NOMO-1 treated with DMSO at 0.1 percent for 48 hours (cell line): ENCODE measurements around the gene CTAGE6.
A peak's percentile ranks its signal among the peaks of the same experiment; 100 is the strongest.
"Not testable (repeated sequence)": the region's sequence is repeated elsewhere in the genome, so short reads cannot be mapped to it uniquely, and the experiment has no call there.

ENCODE experiments used
- DNase-seq: peaks from one replicate; lab custom pipeline; 2025; ENCODE audit not compliant: unreplicated experiment; lab: John Stamatoyannopoulos, UW

The CTAGE6 gene, protein sequence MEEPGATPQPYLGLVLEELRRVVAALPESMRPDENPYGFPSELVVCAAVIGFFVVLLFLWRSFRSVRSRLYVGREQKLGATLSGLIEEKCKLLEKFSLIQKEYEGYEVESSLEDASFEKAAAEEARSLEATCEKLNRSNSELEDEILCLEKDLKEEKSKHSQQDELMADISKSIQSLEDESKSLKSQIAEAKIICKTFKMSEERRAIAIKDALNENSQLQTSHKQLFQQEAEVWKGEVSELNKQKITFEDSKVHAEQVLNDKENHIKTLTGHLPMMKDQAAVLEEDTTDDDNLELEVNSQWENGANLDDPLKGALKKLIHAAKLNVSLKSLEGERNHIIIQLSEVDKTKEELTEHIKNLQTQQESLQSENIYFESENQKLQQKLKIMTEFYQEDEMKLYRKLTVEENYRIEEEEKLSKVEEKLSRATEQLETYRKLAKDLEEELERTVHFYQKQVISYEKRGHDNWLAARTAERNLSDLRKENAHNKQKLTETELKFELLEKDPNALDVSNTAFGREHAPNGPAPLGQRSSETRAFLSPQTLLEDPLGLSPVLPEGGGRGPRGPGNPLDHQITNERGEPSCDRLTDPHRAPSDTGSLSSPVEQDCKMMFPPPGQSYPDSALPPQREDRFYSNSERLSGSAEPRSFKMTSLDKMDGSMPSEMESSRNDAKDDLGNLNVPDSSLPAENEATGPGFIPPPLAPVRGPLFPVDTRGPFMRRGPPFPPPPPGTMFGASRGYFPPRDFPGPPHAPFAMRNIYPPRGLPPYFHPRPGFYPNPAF

DNA sequence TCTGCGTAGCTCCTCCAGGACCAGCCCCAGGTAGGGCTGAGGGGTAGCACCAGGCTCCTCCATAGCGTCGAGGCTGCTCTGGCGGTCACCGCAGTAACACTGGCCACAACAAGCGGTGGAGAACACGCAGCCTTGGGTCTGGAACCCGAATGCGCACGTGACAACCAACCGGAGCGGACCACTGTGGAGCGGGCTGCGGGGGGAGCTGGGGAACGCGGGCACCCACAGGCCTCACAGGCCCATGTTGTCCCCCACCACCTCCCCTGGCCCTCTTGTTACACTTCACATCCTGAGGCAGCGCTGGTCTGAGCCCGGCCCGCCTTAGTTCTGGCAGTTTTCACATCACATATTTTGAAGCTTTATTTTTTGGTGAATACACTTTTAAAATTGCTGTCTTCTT is at the start of gene CTAGE6:
Gene CTAGE6 (minus strand): TSS at position 101 of the 400 bp plus-strand sequence. CDS start 38 bp downstream, at position 63.
- not testable (repeated sequence) for DNase-seq

DNA sequence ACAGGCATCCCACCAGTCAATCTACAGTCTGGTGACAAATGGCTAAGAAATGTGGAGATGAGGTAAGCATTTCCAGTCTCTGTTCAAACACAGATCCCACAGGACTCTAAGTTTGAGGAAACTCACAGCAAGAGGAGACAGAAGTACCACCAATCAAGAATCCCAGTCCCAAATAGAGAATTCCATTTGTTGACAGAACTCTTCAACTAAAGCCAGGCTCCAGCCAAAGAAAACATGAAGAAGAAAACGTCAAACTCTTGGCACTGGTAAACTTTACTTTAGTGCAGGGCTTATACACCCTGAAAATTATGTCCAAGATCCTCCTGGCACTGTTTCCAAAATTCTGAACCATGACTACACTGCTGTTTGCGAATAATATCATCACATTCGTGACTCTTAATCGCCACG is 49.2 kb upstream of the CTAGE6 start:
- not testable (repeated sequence) for DNase-seq

DNA sequence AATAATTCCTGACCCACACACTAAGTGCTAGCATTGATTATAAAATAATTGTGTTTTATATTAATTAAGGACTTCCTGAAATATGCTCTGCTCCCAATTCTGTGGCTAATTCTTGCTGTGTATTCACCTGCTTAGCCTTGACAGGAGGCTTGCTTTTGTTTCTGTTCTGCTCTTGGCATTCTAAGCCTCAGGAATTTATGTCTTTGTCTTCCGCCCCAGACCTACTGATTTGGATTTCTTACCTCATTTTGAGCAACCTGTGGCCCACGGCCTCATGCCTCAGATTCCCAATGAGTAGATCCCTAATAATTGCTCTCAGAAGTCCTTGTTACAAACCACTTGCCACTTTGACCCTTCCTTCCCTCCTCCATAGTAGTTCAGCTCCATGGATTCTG is 40.4 kb upstream of the CTAGE6 start:
- not testable (repeated sequence) for DNase-seq

DNA sequence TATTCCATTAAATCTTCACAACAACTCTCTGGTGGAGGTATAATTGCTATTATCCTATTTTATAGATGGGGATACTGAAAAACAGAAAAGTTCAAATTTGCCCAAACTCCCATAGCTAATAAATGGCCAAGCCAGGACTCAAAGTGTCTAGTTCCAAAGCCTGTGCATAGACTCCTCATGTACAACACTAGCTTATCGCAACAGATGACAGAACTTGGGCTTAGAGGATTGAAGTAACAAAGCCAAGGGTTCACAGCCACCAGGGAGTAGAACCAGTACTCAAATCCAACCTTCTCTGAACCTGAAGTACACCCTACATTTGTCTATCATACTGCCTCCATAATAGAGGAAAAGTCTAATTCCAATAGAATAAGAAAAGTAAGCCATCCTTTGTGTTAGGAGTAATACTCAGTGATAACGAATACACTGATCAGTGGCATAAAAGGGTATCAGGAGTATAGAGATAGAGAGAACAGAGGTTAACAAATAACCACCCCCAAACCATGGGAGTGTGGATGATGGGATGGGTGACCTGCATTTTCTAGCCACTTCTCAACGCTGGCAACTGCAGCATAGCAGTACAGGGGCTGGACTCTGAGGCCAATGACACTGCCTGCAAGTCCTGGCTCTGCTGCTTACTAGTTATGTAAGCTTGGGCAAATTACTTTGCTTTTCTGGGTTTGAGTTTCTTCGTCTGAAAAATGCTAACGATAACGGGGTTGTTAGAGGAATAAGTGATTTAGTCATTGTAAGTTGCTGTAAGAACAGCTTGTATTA is 39.8 kb upstream of the CTAGE6 start:
- not testable (repeated sequence) for DNase-seq

DNA sequence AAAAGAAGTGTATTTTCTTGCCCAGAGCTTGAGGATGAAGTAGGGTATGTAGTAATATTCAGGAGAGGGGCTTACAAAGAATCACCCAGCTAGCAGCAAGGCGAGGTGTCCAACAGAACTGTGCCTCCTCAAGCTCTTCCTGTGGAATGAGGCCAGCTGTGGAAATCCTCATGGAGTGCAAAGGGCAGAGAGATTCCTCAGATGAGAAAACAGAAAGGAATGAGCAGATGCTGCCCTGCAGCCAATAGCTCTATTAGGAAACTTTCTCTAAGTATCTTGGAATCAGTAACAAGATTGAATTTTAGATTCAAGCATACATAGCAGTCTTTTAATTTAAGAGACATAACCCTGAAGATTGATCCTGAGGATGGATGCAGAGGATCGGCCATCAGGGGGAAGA is 38.2 kb upstream of the CTAGE6 start:
- DNase-seq = not testable (repeated sequence)

DNA sequence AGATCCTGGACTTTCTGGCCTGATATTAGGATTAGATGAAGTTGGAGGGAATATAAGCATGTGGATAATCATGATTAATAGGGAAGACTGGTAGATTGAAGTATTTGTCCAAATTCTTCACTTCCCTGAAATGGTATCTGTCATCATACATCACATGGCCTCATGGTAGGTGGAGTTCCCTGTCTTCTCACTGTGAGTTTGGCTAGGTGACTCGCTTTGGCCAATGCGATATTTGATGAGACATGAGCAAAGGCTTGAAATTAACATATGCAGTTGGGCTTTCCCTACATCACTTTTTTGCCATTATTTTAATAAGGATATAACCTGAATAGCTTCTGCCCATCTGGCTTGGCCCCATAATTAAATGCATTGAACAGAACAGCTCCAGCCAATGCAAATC is 35.1 kb upstream of the CTAGE6 start:
- not testable (repeated sequence) for DNase-seq

DNA sequence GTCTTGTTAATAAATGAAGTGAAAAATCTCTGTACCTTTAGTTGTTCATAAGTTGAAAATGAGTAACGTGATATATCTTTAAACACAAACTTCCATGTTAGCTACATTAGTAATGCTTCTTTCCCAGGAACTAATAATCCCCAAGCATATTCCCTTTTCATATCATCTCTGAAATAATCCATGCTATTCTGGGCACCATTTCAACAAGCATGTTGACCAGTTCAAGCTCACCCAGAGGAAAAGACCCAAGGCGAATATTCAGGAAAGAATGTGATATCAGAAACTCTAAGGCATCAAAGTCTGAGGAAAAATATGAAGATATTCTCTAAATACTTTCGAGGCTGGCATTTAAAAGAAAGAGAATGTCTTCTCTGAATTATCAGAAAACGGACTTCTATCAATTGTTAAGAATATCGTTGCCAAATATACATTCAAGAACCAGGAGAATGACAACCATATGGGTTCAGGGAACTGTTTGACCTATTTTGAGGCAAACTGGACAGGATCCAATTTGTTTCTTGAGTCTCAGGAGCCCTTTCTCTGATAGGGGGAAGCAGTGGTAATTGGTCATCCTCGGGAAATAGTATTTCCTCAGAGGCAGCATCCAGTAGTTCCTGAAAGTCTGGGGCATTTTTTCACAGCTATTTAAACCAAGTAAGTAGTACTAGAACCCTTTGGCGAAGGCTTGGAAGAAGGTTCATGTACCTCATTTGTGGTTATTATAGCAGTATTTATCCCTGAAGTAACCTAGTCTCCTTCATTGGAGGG is 28.1 kb upstream of the CTAGE6 start:
- not testable (repeated sequence) for DNase-seq

DNA sequence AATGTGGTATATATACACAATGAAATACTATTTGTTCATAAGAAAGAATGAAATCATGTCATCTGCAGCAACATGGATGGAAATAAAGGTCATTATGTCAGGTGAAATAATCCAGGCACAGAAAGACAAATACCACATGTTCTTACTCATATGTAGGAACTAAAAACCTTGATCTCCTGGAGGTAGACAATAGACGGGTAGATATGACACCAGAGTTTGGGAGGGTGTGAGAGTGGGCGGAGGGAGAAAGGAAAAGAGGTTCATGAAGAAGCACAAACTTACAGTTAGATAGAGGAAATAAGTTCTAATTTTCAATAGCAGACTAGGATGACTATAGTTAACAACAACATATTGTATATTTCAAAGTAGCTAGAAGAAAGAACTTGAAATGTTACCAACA is 22.1 kb upstream of the CTAGE6 start:
- not testable (repeated sequence) for DNase-seq

DNA sequence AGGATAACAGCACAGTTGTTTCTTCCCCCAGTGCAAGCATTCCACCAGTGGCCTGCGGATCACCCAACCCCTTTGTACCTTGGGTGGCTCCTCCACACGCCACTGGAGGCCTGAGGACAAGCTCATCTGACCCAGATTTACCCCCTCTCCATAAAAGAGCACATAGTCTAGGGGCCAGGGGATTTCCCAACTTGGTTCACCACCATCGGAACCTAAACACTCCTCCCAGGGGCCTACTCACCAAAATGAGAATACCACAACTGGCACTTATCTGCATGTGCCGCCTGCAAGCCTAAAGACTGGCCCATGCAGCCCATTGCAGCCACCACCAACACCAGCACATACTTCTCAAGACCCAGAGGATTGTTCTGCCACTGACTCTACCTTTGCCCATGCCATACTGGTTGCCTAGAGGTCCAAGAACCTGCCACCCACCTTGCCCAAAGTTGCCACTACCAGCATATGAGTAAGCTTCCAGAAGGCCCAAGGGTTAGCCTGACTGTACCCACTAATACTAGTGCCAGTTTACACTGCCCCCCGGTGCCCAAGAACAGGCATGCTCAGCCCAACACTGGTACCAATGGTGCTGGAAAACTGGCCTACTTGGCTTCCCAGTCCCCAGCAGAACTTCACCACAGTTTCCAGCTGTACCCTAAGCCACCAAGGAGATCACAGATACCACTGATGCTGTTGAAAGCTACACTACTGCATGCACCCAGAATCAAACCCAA is 15.4 kb upstream of the CTAGE6 start:
- DNase-seq = not testable (repeated sequence)

DNA sequence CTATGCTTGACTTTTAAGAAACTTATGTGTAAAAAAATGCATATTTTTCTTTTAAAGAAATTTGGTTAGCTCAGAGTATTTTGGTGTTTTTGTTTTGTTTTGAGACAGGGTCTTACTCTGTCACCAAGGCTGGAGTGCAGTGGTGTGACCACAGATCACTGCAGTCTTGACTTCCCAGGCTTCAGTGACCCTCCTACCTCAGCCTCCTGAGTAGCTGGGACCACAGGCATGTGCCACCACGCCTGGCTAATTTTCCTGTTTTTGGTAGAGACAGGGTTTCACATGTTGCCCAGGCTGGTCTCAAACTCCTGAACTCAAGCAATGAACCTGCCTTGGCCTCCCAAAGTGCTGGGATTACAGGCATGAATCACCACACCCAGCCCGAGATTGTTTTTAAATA is 10.0 kb upstream of the CTAGE6 start:
- not testable (repeated sequence) for DNase-seq

DNA sequence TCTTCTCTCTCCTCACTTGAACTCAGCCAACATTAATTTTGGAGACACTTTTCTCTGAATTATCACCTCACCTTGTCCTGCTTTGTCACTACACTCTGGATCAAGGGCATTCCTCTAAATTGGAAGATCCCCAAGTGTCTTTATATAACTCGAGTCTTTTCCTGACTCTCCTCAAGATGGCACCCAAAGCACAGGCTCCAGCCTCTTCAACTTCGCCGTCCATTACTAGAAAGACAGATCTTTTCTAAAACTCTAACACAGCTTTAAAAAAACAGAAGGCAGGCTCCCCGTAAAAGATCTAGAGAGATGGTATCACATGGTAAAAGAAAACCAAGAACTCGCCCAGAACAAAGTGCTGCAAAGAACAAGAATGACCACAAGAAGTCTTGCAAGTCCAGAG is 8.2 kb upstream of the CTAGE6 start:
- DNase-seq = not testable (repeated sequence)

DNA sequence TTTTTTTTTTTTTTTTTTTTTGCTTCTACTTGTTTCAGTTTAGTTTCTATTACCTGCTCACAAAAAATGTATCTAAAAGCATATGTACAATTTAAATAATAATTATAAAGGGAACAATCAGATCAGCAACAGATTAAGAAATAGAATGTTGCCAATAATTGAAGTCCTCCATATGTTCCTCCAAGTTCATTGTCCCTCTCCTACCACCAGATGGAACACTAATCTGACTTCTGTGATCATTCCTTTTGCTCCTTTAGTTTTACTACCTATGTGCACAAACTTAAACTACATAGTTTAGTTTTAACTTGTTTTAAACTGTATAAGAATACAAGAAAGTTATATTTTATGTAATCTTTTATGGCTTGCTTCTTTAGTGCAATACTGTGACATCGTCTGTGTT is 5.6 kb upstream of the CTAGE6 start:
- not testable (repeated sequence) for DNase-seq

DNA sequence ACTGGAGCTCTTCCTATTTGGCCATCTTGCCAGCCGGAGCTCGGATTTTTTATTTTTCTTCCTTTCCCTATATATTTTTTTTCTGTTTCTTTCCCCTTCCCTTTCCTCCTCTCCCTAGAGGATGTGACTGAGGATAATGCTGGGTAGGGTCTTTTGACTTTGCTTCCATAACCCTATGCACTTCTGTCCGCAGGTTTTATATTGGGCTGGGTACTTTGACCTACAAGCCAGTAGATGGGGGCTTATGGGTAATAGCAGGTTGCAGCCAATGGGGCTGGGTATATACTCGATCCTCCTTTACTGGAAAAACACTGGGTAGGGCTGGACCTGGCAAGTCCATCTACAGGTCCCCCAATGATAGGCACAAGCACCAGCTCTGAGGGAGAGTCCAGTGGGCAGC is 12.2 kb downstream of the CTAGE6 start:
- DNase-seq = not testable (repeated sequence)

DNA sequence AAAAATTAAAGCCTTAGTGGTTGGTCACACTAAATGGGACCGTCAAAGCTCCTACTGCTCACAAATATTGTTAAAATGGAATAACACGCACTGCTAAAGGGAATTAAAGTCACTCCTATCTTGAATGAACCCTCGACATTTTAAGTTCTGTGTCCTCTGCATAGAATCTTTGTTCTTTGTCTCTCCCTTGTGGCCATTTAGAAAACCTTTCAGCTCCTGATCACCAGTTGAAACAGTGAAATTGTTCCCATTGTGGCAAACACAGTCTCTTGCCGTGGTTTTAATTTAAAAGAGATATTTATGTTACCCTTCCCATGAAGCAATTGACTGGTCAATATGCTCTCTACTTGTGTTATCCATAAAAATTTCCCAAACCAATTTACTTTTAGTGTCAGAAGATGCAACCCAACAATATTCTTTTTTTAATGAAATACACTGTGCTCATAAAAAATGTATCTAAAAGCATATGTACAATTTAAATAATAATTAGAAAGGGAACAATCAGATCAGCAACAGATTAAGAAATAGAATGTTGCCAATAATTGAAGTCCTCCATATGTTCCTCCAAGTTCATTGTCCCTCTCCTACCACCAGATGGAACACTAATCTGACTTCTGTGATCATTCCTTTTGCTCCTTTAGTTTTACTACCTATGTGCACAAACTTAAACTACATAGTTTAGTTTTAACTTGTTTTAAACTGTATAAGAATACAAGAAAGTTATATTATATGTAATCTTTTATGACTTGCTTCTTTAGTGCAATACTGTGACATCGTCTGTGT is 20.3 kb downstream of the CTAGE6 start:
- DNase-seq = peak; percentile 8

DNA sequence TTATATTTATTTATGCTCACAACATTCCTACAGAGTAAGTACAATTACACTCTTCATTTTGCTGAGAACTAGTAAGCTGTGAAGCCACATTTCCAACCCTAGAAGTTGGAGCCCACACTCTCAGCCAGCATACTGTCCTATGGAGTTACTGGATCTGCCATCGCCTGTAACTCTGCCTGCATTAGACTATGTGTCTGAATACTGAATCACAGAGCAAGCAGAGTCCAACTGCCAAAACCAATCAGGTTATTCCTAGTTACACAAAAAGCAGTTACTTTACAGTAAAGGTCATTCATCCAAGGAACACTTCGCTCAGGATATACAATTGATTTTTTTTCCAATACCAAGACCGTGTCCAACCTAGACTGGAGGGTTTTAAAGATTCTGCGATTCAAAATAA is 21.5 kb downstream of the CTAGE6 start:
- DNase-seq = no peak

DNA sequence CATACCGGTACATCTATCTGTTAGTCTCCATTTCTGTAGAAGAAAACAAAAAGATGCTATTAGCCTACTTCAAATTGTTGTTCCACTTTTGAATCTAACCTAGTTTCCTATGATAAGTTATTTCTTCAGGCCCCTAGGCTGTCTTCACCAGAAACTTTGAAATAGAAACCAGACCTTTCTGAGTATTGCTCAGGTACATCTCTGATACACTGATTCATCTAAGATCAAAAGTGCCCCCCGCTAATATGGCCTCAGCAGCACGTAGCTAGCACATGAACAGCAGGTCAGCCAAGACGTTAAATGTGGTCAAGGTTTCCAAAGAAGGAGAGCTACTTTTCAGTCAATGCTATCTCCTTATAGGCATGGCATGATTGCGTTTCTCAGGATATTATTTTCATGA is 23.6 kb downstream of the CTAGE6 start:
- DNase-seq = no peak

DNA sequence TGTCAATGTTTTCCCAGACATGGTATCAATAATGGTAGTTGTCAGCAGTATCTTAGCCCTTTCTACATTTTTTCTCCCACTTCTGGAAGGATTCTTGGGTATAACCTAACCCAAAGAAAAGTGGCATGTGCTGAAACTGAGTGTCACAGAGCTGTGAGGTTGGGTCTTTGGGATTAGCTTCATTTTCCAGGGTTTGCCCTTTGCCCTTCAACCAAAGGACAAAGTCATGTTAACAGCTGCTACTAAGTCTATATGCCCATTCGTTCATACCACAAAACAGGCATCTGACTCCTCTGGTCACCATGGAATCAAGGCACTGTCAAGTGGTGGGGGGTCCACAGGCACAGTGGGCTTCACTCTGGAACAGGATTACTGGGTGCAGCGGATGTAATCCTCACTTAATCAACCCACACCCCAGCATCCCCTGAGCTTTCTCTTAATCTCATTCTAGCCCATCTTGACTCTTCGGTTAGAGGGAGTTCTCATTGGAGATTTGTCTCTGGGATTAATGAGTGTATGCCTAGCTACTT is 29.1 kb downstream of the CTAGE6 start:
- no peak for DNase-seq

DNA sequence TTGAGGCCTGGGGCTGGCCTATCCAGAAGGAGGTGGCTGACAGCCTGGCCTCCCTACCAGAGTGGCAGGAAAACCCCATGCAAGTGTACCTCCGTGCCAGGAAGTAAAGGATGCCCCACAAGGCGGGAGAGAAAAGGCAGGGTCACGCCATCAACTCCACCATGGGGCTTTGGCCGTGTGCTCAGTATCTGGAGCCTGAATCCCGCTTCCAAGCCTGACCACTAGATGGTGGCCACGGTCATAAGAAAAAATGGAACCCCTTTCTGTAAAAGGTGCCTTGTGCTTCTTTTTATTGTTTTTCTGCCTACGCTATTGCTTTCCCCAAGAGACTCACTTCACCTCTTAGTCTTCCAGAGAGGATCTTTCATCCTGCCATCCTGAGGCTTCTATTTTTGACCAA is 29.9 kb downstream of the CTAGE6 start:
- not testable (repeated sequence) for DNase-seq

DNA sequence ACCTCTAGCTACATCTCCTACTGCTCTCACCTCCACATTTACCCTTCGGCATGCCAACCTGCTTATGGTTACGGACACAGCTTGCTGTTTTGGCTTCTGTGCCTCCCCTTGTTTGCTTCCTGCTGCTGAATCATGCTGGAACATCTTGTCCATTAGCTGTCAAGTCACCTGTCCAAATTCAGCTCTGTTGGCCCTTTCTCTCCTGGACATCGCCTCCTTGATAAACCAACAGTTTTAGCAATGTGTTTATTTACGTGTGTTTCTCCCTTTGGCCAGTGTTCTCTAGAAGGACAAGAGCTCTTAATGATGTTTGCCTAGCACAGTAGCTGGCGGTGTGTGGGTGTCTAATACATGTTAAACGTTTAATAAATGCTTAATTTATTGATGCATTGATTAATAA is 31.4 kb downstream of the CTAGE6 start:
- DNase-seq = not testable (repeated sequence)
